ENCODE data around the gene RHNO1. TPM values are rescaled to one million over a fixed set of nuclear protein-coding genes. Genes with fewer than 3 reads are reported as not detected.

Gene RHNO1
- total RNA-seq, 2 donors from 2014 or later, result 18.3 to 25.5 TPM

DNA sequence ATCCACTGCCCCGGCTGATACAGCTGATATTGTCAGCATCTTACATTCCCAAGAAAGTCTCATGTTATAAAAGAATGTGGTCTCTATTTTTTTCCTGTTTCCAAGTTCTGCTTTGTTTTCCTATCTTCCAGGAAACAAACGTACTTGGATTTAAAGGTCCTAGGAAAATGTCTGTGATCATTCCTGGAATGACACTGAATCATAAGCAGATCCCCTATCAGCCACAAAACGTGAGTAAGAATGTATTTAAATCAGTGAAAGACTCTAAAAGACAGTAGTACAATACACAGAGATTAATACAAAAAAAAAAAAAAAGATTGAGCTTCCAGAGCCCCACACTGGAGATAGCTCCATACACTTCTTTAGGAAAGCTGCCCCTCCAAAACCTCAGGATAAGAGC lies 60.5 kb downstream of the RHNO1 start:
- H3K9me3 ChIP-seq, result no peaks in the 10 kb centered on the region
- H3K4me1 ChIP-seq, result no peaks in the 10 kb centered on the region
- H3K36me3 ChIP-seq, result no peaks in the 10 kb centered on the region
- no peak overlapping the region for H3K9ac ChIP-seq (ENCODE audit: low read depth in 2 of 2, low read length in 2 of 2)
- TF ChIP-seq, protein P1, sequence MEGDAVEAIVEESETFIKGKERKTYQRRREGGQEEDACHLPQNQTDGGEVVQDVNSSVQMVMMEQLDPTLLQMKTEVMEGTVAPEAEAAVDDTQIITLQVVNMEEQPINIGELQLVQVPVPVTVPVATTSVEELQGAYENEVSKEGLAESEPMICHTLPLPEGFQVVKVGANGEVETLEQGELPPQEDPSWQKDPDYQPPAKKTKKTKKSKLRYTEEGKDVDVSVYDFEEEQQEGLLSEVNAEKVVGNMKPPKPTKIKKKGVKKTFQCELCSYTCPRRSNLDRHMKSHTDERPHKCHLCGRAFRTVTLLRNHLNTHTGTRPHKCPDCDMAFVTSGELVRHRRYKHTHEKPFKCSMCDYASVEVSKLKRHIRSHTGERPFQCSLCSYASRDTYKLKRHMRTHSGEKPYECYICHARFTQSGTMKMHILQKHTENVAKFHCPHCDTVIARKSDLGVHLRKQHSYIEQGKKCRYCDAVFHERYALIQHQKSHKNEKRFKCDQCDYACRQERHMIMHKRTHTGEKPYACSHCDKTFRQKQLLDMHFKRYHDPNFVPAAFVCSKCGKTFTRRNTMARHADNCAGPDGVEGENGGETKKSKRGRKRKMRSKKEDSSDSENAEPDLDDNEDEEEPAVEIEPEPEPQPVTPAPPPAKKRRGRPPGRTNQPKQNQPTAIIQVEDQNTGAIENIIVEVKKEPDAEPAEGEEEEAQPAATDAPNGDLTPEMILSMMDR (IDR thresholded peaks at IDR 0.05), result no peak
- no peak for DNase-seq
- H3K27me3 ChIP-seq, result no peaks in the 10 kb centered on the region
- no peak overlapping the region for H3K27ac ChIP-seq
- intact Hi-C loops (cut with DNase I), result no loop called here
- H3K4me3 ChIP-seq, result no peak overlapping the region

Other genes with a start within 250 kb of the RHNO1 start
- gene FKBP4, start 82.3 kb upstream of the RHNO1 start, total RNA-seq, result 100 to 1,000 TPM in 1 of 2 donors, 10 to 100 TPM in 1; 63.1 to 274 TPM
- gene ITFG2, start 64.6 kb upstream of the RHNO1 start, total RNA-seq, result 10 to 100 TPM; 19.4 to 34.8 TPM
- under 1 TPM; 0.49 to 0.77 TPM for gene NRIP2, start 42.2 kb upstream of the RHNO1 start, total RNA-seq
- not detected for gene TEX52, start 20.2 kb upstream of the RHNO1 start, total RNA-seq
- 10 to 100 TPM; 18.4 to 89.3 TPM for gene FOXM1, start within 50 bp of the RHNO1 start, total RNA-seq
- gene TULP3, start 13.7 kb downstream of the RHNO1 start, total RNA-seq, result 10 to 100 TPM; 10.1 to 12.6 TPM
- gene TEAD4, start 82.2 kb downstream of the RHNO1 start, total RNA-seq, result 10 to 100 TPM; 10.7 to 15.8 TPM
- gene TSPAN9, start 200.2 kb downstream of the RHNO1 start, total RNA-seq, result 1 to 10 TPM; 4.7 to 9.9 TPM

All from colonic mucosa (tissue), 4 donors.